ENCODE measurements around the gene CLIP2.

DNA sequence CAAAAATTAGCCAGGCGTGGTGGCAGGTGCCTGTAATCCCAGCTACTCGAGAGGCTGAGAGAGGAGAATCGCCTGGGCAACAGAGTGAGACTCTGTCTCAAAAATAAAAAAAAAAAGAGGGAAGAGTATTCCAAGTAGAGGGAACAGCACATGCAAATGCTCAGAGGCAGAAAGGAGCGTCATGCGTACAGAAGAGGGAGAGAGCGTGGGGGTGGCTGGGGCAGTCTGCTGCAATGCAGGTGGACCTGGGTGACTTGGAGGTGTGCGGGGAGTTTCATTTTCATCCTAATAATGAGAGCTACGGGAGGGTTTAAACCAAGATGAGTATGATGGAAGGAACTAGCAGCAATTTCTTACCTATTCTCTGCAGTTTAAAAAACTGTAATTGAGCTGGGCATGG lies 28.8 kb downstream of the CLIP2 start:
- no peak for TF ChIP-seq POLR2AphosphoS5 (IDR thresholded peaks at IDR 0.05; ENCODE audit: low read depth, low read length)
- TF ChIP-seq, protein P1, sequence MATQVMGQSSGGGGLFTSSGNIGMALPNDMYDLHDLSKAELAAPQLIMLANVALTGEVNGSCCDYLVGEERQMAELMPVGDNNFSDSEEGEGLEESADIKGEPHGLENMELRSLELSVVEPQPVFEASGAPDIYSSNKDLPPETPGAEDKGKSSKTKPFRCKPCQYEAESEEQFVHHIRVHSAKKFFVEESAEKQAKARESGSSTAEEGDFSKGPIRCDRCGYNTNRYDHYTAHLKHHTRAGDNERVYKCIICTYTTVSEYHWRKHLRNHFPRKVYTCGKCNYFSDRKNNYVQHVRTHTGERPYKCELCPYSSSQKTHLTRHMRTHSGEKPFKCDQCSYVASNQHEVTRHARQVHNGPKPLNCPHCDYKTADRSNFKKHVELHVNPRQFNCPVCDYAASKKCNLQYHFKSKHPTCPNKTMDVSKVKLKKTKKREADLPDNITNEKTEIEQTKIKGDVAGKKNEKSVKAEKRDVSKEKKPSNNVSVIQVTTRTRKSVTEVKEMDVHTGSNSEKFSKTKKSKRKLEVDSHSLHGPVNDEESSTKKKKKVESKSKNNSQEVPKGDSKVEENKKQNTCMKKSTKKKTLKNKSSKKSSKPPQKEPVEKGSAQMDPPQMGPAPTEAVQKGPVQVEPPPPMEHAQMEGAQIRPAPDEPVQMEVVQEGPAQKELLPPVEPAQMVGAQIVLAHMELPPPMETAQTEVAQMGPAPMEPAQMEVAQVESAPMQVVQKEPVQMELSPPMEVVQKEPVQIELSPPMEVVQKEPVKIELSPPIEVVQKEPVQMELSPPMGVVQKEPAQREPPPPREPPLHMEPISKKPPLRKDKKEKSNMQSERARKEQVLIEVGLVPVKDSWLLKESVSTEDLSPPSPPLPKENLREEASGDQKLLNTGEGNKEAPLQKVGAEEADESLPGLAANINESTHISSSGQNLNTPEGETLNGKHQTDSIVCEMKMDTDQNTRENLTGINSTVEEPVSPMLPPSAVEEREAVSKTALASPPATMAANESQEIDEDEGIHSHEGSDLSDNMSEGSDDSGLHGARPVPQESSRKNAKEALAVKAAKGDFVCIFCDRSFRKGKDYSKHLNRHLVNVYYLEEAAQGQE (IDR thresholded peaks at IDR 0.05; ENCODE audit: insufficient read depth in 1 of 2, low read depth in 2 of 2, low read length in 2 of 2): no peak
